AG10803 (cell line): ENCODE results near the gene SAMHD1.
A peak's percentile ranks its signal among the peaks of the same experiment; 100 is the strongest.
"Not testable (repeated sequence)": the region's sequence is repeated elsewhere in the genome, so short reads cannot be mapped to it uniquely, and the experiment has no call there.

Experiments used
- DNase-seq: peaks from one replicate; pipeline ENCODE4 v3.0.0; 2010; ENCODE audit warnings: low read depth
- H3K4me3 ChIP-seq: 2 replicates; pipeline ENCODE4 v1.5.1; 2011; ENCODE audit warnings: mild to moderate bottlenecking, low read length, control low read depth
- TF ChIP-seq, protein P1 (sequence below): conservative IDR thresholded peaks from 2 replicates; pipeline ENCODE4 v1.5.1; 2011; ENCODE audit warnings: mild to moderate bottlenecking, low read length, control low read depth, inconsistent platforms

Gene SAMHD1

GRCh38 chr20:36967636-36968035 lies 16.1 kb upstream of the SAMHD1 start:
- no peak for DNase-seq
- TF ChIP-seq, protein P1, sequence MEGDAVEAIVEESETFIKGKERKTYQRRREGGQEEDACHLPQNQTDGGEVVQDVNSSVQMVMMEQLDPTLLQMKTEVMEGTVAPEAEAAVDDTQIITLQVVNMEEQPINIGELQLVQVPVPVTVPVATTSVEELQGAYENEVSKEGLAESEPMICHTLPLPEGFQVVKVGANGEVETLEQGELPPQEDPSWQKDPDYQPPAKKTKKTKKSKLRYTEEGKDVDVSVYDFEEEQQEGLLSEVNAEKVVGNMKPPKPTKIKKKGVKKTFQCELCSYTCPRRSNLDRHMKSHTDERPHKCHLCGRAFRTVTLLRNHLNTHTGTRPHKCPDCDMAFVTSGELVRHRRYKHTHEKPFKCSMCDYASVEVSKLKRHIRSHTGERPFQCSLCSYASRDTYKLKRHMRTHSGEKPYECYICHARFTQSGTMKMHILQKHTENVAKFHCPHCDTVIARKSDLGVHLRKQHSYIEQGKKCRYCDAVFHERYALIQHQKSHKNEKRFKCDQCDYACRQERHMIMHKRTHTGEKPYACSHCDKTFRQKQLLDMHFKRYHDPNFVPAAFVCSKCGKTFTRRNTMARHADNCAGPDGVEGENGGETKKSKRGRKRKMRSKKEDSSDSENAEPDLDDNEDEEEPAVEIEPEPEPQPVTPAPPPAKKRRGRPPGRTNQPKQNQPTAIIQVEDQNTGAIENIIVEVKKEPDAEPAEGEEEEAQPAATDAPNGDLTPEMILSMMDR = no peak
- no peak overlapping the region for H3K4me3 ChIP-seq

DNA sequence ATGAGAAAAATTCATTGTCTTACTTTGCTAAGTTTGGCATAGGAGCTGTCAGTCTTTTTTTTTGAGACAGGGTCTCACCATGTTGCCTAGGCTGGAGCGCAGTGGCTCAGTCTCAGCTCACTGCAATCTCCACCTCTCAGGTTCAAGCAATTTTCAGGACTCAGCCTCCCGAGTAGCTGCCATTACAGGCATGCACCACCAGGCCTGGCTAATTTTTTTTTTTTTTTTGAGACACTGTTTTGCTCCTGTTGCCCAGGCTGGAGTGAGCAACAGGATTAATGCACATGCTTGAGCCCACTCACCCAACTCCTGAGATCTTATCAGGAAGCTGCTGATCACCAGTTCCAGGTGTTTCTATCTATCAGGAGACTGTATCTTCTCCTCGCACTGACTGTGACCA lies 15.5 kb upstream of the SAMHD1 start:
- not testable (repeated sequence) for DNase-seq, H3K4me3 ChIP-seq

GRCh38 chr20:36962354-36962941 lies 10.9 kb upstream of the SAMHD1 start:
- not testable (repeated sequence) for H3K4me3 ChIP-seq, DNase-seq

- TF ChIP-seq, protein P1 = no peak
- no peak overlapping the region for H3K4me3 ChIP-seq
- DNase-seq = peak; percentile 43
These were observed 7.7 kb upstream of the SAMHD1 start for GRCh38 chr20:36959242-36959641.

GRCh38 chr20:36957875-36958667 lies 6.6 kb upstream of the SAMHD1 start:
- DNase-seq = no peak
- TF ChIP-seq, protein P1 = no peak
- no peak overlapping the region for H3K4me3 ChIP-seq

GRCh38 chr20:36956674-36957073 lies 5.2 kb upstream of the SAMHD1 start:
- TF ChIP-seq, protein P1 = no peak
- no peak for DNase-seq
- H3K4me3 ChIP-seq = no peak overlapping the region

- no peak for DNase-seq
- H3K4me3 ChIP-seq = no peak overlapping the region
- TF ChIP-seq, protein P1 = no peak
These were observed 4.5 kb upstream of the SAMHD1 start for GRCh38 chr20:36956016-36956415.

DNA sequence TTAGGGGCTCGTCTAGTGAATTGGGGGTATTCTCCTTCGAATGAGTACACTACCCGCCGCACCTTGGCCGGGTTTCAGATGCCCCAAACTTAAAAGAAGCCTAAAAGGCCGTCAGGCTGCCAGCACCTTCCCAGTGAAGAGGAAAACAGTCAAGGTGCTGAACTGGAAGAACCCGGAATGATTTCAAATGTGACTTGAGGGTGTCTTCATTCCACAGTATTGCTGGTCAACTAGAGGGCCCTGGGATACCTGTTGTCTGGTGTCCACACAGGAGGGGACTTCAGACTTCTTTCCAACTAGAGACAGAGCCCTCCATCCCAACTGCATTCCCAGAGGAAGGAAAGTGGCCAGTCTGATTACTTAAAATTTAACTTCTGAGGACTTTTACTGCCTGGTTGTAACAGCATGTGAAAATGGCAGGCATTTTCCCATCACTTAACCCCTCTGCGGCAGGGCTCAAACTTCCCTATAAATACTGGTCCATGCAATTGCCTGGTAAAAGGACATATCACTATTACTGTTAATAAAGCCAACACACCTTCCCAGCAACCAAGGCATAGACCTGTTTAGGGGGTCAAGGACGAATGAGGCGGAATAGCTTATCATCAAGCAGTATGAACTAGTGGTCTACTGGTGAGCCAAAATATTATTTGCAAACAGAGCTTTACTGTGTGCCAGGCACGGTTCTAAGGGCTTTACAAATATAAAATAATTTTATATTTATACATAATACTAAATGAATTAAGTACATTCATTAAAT lies 651 bp upstream of the SAMHD1 start:
- H3K4me3 ChIP-seq = peak overlapping the region; percentile 98
- TF ChIP-seq, protein P1 = no peak
- DNase-seq = no peak
